Stimulated activated CD4-positive, alpha-beta T cell treated with anti-CD3 and anti-CD28 coated beads, Interleukin-4, amount 100 ng/mL, for 1 hour (primary cell): ENCODE results near the gene EEF2K.

Experiments
- DNase-seq: peaks from one replicate; pipeline ENCODE4 v3.0.0-alpha.2; 2020

Gene EEF2K

GRCh38 chr16:22255335-22255734, 49.3 kb downstream of the EEF2K start:
- no peak for DNase-seq

GRCh38 chr16:22257440-22257839, 51.4 kb downstream of the EEF2K start:
- no peak for DNase-seq

GRCh38 chr16:22260490-22260889, 54.4 kb downstream of the EEF2K start:
- DNase-seq, result no peak

DNA sequence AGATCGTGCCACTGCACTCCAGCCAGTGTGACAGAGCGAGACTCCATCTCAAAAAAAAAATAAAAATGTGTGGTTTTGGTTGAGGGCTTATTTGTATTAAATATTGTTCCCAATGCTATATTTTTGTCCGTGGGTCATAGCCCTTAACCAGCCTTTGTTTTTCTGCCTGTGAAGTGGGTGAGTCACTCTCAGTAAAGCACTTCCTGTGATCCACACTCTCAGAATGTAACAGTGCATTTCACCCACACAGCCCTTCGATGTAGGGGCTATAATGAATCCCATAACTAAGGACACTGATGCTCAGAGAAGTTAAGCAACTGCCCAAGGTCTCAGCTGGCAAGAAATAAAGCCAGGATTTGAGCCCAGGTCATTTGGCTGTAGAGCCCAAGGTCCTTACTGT, 56.4 kb downstream of the EEF2K start:
- no peak for DNase-seq

DNA sequence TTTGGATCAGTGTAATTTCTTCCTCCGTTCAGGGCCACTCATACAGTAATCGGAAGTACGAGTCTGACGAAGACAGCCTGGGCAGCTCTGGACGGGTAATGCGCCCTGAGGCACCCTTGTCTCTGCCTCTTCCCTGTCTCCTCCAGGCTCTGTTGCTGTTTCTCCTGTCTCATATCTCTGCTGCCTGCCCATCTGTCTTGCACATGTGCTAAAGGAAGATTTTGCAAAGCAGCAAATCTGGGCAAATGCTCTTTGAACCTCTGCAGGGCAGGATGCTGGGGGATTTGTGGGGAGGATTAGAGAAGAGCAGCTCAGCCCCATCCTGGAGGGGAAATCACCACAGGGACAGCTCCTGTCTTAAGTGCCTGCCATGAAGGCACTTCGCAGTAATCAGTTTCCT, 58.7 kb downstream of the EEF2K start:
- DNase-seq, result no peak

GRCh38 chr16:22265351-22265750, 59.3 kb downstream of the EEF2K start:
- DNase-seq, result no peak

- DNase-seq, result no peak
Measured at GRCh38 chr16:22266546-22266945, 60.5 kb downstream of the EEF2K start.

DNA sequence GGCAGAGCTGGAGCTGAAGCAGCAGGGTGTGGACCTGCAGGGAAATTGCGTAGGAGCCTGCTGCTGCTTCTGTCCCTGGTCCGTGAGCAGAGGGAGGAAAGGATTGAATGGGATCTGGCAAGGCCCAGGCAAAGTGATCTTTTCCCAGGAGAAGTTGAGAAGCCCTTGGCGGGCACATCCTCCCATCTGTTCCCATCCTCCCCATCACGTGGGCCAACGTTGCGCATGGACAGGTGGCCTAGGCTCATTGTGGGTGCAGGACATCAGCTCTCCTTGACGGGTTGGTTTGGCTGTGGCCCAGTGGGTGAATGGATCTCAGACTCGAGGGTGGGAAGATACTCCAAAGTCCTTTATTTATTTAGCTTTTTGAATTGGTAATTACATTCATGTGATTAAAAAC, 61.7 kb downstream of the EEF2K start:
- no peak for DNase-seq

GRCh38 chr16:22270525-22270924, 64.4 kb downstream of the EEF2K start:
- DNase-seq, result no peak

DNA sequence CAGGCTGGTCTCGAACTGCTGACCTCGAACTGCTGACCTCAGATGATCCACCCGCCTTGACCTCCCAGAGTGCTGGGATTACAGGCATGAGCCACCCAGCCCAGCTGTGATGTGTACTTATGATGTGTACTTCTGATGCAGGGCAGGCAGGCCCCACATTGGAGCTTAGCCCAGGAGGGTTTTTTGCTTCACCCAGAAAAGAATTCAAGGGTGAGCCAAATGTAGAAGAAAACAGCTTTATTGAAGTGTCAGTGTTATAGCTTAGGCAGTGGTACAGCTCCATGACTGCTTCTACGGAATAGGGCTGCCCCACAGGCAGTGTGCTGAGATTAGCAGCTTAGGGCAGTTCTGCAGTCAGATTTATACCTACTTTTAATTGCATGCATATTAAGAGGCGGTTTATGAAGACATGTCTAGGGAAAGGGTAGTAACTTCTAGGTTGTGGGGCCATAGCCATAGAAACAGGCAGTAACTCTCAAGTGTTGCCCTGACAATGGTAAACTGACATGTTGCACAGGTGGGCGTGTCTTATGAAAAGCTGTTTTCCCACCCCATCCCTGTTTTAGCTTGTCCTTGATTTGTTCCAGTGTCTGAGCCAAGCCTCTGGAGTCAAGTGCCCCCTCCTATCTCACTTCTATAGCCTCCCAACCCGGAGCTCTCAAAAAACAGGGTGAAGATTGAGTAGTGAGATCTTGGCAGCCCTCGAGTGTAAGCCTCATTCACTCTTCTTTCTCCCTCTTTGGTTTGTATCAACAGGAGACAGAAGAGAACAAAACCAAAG, 67.0 kb downstream of the EEF2K start:
- no peak for DNase-seq

- DNase-seq, result no peak
Measured at GRCh38 chr16:22274916-22275315, 68.8 kb downstream of the EEF2K start.

DNA sequence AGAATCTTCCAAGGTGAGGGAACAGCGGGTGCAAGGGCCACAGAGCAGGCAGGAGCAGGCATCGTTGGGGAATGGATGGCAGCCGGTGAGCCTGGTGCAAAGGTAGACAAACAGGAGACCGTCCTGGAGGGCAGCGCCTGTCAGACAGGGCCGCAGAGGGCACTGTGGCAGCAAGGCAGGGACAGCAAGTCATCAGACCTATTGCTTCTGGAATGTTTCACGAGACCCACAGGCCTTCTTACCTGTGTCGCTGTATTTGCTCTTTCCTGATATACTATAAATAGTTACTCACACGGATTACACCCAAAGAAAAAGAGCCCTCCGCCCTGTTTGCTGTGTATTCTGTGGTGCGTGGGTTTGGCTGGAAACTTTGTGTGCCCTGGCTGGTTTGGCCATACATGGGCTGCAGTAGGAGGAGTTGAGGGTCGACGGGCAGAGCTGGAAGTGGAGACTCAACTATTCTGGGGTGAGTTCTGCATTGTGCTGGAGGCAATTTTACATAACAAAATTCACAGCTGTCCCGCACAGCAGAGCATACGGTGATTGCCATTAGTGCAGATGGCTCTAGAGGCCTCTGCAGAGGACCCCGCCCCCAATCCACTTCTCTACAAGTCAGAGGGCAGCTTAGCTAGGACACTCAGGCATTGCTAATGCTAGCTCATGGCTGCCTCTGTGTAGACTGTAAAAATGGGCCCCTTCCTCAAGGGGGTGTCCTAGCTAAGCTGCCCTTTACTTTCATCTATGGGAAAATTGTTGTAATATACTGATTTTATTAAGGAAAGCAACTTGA, 72.6 kb downstream of the EEF2K start:
- DNase-seq, result no peak

GRCh38 chr16:22282254-22282892, 76.3 kb downstream of the EEF2K start:
- no peak for DNase-seq

DNA sequence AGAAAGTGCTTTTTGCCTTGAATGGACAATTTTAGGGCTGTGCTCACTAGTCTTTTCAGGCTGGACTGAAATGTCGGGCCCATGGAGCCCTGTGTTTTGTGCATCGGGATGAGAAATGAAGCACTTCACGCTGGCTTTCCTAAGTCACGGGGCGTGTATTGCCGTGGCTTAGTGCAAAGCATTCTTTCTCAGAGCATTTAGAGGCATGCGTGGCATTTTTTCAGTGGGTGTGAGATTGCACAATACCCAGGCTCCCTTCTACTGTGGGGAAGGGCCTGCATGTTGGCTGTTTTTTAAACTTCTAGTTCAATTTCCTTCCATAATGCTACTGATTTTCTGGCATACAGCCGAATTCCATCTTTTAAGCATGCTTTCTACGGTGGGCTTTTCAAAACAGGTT, 78.6 kb downstream of the EEF2K start:
- no peak for DNase-seq

GRCh38 chr16:22285080-22285479, 79.0 kb downstream of the EEF2K start:
- DNase-seq, result no peak

DNA sequence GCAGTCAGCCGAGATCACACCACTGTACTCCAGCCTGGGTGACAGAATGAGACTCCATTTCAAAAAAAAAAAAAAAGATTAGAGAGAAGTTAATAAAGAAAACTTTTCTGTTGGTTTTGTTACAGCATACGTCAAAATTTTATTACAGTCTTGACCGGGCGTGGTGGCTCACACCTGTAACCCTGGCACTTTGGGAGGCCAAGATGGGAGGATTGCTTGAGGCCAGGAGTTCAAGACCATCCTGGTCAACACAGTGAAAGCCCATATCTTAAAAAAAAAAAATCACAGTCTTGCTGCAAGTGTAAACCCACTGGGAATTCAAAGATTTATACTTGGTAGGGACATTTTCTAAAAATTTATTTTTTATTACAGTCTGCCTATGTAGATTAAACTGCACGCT, 84.9 kb downstream of the EEF2K start:
- DNase-seq, result no peak

GRCh38 chr16:22291860-22292318, 85.8 kb downstream of the EEF2K start:
- DNase-seq, result no peak

GRCh38 chr16:22292320-22292719, 86.2 kb downstream of the EEF2K start:
- no peak for DNase-seq

DNA sequence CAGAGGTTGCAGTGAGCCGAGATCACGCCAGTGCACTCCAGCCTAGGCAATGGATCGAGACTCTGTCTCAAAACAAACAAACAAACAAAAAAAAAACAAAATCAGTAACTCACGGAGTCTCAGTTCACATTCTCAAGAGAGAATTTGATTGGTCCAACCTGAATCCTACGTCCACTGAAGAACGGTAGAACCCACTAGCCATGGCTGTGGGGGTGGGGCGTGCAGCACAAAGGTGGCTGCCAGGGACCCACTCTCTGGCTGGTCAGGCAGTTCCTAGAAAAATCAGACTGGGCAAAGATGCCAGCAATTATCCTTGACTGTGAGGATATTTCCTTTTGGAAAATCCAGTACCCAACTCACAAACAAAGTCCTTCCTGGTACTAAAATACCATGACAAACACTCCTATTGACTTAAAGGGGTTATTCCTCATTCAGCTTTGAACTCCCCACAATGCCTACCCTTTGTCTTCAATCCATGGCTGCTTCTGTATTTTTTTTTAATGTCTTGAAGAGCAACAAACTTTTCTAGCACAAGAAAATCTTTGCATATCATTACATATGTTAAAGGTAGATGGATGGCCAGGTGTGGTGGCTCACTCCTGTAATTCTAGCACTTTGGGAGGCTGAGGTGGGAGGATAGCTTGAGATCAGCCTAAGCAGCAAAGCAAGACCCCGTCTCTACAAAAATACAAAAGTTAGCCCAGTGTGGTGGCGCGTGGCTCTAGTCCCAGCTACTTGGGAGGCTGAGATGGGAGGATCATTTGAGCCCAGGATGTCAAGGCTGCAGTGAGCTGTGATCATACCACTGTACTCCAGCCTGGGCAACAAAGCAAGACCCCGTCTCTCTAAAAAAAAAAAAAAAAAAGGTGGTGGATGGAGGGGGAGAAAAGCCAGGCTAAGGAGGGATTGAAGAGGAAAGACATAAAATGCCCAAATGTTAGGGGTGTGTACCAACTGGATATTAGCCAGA, 87.3 kb downstream of the EEF2K start:
- no peak for DNase-seq

DNA sequence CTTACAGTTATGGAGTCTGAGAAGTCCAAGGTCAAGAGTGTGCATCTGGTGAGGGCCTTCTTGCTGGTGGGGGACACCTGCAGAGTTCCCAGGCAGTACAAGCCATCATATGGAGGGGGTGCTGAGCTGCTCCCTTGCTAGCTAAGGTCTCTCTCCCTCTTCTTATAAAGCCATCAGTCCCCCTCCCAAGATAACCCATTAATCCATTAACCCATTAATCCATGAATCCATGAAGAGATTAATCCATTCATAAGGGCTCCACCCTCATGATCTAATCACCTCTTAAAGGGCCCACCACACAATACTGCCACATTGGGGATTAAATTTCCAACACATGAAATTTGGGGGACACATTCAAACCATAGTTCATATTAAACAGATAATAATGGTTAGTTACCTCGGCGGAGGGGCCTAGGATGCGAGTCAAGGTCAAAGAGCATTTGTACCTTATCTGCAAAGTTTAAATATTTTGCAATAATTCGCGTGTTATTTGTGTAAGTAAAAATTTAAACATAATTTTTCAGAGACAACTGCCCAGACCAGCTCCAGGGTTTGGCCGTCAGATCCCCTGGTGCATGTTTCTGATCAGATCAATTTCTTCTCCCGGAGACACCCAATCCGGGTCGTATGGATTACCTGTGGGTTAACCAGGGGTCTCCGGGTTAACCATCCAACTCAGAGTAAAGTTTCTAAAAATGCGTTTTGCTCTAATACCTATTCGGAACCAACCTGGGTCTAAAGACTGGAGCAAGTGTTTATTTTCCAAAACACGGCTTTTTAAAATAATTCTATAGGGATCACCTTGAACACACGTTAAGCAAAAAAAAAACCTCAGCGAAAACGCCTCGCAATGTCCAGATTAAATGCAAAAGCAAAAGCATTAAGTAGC, 90.4 kb downstream of the EEF2K start:
- DNase-seq, result no peak

DNA sequence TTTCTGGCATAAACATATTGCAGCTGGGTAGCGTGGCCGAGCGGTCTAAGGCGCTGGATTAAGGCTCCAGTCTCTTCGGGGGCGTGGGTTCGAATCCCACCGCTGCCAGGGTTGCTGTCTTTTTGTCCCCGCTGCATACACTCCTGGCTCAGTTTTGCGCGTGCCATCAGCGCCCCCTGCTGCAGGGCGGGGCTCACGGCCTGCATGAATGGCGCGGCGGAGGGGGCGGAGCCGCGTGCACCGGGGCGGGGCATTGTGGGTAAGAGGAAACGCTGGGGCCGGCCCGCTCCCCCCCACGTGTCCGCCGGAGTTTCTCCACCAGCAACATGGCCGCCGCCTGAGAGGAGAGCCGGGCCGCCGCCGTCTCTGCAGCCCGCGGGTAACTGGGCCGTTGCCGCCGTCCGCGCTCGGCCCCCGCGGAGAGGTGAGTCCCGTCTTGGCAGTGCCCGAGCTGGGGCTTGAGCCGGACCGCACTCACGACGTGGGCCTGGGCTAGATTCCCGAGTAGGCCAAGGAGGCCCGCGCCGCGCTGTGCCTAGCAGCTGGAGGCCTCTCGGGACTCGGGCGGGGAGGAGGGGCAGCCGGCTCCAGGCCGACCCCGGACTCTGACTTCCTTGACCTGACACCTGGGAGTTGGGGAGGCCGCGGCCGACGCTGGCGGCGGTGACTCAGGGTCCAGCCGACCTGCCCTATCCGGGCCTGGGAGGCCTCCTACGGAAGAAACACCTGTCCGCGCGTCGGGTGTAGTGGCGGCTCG, 91.2 kb downstream of the EEF2K start, which contains the start of gene POLR3E:
Gene POLR3E, plus strand, starts transcription at position 296 of the 757 bp plus-strand sequence. CDS start 5,560 bp downstream, outside the sequence.
- peak; percentile 100 for DNase-seq
